DMS114 treated with DMSO at 0.1 percent for 48 hours (cell line): Measurements from ENCODE around the gene CD63.

Experiments used
- DNase-seq: peaks from one replicate; lab custom pipeline; 2025; ENCODE audit not compliant: unreplicated experiment; lab: John Stamatoyannopoulos, UW

CD63 gene

DNA sequence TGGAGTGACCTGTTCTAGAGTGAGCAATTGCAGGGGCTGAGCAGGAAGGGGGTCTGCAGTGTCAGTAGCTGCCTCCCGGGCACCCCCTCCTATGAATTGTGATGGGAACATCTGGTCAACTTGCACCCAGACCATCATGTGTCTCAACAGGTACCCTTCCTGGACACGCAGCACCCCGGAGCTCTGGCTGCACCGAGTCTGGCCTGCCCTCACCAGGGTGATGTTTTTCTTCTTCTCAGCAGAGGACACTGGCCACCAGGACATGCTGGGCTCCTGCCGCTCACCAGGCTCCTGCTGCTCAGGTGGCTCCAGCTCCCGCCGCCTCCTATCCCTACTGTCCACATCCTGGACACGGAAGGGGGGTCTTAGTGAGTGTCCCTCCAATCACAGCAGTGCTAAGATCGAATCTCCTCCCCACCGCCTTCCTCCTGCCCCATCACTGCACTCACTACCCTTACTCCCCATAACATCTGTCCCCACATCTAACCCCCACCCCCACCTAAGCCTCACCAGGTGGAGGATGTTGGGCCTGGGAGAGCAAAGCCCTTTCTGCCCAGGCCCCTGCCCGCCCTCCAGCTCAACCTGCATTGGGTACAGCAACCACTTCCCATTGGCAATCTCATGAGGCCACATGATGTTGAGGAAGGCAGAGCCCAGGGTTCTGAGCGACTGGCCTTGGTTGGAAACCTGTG, 36.0 kb downstream of the CD63 start:
- no peak for DNase-seq

DNA sequence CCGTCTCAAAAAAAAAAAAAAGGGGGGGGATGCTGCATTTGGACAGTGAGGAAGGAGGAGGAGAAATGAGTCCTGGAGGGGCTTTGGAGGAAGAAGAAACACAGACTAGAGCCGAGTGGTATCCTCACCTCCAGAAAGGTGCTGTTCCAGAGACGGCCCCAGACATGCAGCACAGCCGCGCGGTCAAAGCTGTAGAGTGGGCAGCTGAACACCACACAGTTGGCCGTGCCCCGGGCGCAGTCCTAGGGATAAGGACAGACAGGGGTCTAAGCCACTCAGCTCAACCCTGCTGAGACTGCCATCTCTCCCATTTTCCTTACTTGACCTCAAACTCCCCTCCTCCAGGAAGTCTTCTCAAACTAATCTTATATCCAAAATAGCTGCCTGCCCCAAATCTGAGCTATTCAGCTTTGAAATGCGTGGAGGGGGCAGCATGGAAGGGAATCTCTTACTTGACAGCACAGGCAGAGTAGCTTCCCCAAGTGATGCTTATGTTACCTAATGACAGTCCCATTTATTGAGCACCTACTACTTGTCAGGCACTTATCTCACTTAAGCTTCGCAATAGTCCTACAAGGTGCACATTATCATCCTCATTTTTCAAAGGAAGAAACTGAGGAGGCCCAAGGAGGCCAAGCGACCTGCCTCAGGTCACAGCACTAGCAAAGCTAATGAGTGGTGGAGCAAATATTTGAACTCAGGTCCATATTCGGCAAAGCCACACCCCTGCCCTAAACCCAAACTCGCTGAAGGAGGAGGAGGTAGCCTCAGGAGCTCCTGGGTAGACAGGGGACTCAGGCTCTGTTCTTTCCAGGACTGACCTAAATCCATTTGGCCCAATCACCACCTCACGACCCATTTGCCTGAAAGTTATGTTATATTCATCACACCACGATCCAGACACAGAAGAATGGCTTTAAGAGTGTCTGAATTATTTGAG, 39.8 kb downstream of the CD63 start:
- DNase-seq = no peak

DNA sequence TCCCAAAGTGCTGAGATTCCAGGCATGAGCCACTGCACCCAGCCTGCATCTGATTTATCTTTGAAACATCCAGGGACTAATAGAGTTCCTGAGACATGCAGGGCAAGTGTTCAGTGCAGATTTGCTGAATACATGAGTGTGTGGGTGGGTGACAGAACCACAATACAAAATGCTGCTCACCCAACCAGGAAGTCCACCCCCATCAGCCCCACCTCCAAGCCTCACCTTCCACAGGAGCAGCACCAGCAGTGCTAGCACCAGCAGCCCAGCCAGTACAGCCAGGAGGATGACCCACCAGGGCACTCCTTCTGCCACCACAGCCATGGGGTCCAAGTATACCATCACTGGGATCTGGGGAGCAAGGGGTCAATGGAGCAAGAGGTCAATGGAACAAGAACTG, 41.1 kb downstream of the CD63 start:
- DNase-seq = no peak

DNA sequence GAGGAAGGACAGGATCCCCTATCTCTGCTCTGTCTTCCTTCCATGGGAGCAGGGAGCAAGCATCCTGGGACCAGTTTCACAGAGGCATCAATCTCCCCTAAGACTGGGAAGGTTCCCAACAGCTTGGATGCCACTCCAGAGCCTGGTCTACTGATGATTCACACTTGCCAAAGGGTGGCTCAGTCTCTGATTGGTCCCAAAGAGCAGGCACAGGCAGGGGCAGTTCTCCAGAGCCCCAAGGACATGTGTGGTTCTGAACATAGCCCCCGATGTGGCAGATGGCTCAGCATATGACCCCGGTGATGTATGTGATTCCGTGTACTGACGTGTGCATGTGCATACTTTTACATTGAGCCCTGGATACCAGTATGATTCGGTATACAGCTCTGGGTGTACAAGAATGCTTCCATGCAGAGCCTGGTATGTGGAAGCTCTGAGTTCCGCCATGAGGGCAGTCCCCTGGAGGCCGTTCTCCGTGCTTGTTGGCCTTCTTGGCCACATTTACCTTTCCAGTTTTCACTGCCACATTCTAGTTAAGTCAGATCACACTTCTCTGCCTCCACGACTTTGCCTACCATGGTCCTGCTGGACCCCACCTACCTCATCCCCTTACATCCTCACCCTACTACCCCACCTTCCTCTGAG, 42.3 kb downstream of the CD63 start:
- DNase-seq = no peak

DNA sequence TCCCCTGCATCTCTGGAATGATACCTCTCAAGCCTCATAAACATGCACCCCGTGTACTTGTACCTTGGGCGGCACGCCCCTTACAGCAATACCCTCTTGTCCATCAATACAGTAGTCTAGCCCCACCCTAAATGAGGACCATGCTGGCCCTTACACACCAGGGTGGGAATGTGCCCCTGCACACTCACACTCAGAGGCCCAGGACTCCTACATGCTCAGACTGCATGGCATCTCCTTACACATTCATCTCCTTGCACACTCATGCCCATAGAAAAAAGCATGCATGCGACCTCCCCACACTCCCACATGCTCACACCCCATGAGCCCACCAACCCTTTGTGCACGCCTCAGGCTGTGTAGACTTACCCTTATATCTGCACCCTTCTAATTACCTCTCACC, 43.1 kb downstream of the CD63 start:
- DNase-seq = no peak

DNA sequence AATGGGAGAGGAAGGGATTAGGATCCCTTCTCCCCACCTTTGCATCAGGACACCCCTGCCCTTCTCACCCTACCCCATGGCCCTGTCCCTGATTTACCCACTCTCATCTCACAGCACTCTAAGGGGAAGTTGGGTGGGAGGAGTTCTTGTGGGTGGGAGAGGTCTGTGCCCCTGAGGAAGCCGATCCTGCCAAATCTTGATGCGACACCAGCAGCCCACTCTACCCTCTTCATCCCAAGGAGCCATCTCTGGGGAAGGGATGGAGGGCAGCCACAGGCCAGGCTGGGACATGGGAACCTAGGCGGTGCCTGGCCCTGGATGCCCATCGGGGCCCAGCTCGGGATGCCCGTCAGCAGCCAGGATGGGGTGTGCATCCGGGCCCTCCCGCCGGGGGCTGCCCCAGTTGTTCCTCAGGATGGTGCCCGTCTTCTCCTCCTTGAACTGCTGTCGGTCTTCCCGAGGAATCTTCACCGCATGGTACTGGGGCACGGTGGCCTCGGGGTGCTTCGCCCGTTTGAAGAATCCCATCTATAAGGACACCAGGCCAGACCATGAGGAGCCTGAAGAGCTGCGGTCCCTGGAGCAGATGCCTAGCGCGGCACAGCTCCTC, 43.9 kb downstream of the CD63 start:
- no peak for DNase-seq

DNA sequence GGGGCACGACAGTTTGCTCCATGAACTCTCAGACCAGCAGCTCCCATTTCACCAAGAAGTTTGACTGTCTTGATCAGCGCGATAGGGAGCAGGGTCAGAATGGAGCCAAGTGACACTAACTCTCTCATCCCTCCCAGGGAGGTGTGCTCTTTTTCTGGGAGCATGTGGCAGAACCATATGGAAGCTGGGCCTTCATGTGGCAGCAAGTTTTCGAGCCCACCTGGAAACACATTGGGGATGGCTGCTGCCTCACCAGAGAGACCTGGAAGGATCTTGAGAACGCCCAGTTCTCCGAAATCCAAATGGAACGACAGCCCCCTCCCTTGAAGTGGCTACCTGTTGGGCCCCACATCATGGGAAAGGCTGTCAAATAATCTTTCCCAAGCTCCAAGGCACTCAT, 45.1 kb downstream of the CD63 start:
- no peak for DNase-seq

DNA sequence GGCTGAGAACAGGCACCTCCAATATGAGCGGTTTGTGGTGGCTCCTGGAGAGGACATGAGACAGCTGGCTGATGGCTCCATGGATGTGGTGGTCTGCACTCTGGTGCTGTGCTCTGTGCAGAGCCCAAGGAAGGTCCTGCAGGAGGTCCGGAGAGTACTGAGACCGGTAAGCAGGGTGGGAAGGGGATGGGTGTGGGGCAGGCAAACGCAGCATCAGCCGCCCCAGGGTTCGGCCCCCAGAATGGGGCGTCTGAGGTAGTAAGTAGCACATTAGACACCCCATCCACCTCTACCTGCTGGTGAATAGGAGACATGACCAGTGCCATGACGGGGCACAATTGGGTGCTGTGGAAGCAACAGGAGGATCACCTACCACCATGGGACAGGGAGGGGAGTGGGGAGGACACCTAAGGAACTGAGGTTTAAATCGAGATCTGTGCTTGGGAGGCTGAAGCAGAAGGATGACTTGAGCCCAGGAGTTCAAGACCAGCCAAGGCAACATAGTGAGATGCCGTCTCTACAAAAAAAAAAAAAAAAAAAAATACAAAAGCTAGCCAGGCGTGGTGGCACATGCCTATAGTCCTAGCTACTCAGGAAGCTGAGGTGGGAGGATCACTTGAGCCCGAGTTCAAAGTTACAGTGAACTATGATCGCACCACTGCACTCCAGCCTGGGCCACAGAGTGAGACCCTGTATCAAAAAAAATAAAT, 46.6 kb downstream of the CD63 start:
- DNase-seq = no peak

DNA sequence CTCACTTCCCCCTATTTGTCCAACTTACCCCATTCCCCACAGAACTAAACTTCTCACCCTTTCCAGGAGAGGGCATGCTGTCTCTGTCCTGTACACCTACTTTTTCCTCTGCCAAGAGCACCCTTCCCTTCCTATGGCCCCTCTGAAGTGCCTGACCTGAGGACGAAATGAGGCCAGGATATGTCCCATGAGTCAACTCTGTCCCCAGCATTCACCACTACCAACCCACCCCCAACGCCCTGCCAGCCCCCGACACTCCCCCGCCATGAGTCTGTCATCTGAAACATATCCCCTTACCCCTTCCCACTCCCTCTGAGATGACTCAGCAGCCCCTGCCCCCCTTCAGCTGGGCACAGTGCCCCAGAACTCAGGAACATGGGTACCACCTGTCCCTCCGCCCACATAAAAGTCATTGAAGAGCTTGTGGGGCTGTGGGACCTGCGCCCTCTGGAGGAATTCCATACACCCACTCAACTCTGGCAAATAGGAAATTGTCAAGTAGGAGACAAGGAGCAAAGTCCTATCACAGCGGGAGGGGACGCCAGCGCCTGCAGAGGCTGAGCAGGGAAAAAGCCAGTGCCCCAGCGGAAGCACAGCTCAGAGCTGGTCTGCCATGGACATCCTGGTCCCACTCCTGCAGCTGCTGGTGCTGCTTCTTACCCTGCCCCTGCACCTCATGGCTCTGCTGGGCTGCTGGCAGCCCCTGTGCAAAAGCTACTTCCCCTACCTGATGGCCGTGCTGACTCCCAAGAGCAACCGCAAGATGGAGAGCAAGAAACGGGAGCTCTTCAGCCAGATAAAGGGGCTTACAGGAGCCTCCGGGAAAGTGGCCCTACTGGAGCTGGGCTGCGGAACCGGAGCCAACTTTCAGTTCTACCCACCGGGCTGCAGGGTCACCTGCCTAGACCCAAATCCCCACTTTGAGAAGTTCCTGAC, 47.4 kb downstream of the CD63 start:
- peak; percentile 84 for DNase-seq

DNA sequence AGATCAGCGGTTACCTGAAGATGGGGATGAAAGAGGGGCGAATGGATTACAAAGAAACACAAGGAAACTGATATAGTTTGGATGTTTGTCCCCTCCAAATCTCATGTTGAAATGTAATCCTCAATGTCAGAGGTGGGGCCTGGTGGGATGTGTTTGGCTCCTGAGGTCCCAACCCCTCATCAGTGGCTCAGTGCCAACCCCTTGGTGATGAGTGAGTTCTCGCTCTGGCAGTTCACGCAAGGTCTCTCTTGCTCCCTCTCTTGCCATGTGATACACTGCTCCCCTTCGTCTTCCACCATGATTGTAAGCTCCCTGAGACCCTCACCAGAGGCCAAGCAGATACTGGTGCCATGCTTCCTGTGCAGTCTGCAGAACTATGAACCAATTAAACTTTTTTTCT, 49.1 kb downstream of the CD63 start:
- no peak for DNase-seq

DNA sequence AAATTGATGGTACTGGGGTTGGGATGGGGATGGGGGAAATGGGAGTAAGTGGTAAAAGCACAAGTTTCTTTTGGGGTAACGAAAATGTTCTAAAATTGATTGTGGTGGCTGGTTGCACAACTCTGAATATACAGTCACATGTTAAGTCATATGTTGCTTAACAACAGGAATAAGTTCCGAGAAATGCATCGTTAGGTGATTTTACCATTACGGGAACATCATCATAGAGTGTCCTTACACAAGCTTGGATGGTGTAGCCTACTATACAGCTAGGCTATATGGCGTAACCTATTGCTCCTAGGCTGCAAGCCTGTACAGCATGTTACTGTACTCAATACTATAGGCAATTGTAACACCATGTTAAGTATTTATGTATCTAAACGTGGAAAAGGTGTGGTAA, 52.1 kb downstream of the CD63 start:
- DNase-seq = no peak

DNA sequence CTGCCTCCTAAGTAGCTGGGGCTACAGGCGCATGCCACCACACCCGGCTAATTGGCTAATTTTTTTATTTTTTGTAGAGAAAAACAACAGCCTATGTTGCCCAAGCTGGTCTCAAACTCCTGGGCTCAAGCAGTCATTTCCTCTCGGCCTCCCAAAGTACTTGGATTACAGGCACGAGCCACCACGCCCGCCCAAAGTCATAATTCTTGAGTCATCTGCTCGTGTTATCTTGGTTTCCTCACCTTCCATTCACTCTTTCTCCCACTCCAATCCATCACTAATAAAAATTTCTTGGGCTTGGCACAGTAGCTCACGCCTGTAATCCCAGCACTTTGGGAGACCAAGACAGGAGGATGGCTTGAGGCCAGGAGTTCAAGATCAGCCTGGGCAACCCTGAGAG, 53.1 kb downstream of the CD63 start:
- no peak for DNase-seq
